ENCODE measurements around the gene MARCHF9. TPM values are rescaled to one million over a fixed set of nuclear protein-coding genes. Genes with fewer than 3 reads are reported as not detected.

Gene MARCHF9
- total RNA-seq, 1 donor from 2014 or later, result 19.2 TPM

DNA sequence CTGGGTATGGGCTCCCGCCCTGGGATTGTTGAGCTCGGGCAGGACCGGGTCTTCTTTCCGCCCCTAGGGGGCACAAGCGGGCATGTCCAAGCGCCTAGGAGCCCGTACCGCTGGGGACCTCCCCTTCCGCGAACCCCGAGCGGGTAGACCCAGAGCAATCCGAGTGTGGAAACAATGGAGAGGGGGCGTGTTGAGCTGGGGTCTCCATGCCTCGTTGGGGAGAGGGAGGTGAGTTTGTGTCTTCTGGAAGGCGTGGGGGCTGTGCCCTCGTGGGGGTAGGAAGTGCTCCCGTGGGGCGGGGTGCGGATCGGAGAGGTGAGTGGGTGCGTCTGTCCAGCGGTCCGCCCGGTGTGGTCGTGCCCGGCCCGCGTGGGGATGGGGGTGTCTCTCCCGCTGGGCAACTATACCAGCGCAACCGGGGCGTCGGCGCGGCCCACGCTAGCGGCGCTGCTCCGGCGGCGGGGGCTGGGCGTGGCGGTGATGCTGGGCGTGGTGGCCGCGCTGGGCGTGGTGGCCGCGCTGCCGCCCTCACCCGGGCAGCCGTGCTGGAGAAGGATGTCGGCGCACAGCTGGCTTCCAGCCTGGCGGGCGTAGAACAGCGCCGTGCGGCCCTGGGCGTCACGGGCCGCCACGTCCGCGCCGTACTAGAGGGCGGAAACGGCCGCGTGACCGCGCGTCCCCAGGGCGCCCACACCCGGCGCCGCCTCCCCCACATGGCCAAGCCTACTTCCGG is 28.6 kb upstream of the MARCHF9 start:
- H3K27me3 Mint-ChIP-seq (ENCODE audit: unreplicated experiment), result peaks cover 7% of the 10 kb centered on the region
- H3K27ac Mint-ChIP-seq (ENCODE audit: unreplicated experiment), result peak overlapping the region; percentile 97
- DNase-seq (ENCODE audit: extremely low spot score, unreplicated experiment), result peak; percentile 95
- TF ChIP-seq, protein P1, sequence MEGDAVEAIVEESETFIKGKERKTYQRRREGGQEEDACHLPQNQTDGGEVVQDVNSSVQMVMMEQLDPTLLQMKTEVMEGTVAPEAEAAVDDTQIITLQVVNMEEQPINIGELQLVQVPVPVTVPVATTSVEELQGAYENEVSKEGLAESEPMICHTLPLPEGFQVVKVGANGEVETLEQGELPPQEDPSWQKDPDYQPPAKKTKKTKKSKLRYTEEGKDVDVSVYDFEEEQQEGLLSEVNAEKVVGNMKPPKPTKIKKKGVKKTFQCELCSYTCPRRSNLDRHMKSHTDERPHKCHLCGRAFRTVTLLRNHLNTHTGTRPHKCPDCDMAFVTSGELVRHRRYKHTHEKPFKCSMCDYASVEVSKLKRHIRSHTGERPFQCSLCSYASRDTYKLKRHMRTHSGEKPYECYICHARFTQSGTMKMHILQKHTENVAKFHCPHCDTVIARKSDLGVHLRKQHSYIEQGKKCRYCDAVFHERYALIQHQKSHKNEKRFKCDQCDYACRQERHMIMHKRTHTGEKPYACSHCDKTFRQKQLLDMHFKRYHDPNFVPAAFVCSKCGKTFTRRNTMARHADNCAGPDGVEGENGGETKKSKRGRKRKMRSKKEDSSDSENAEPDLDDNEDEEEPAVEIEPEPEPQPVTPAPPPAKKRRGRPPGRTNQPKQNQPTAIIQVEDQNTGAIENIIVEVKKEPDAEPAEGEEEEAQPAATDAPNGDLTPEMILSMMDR (IDR thresholded peaks at IDR 0.05), result peak; percentile 89
- peaks cover 8% of the 10 kb centered on the region for H3K36me3 Mint-ChIP-seq (ENCODE audit: unreplicated experiment)
- no peaks in the 10 kb centered on the region for H3K9me3 Mint-ChIP-seq (ENCODE audit: unreplicated experiment)
- peaks cover 23% of the 10 kb centered on the region for H3K4me1 Mint-ChIP-seq (ENCODE audit: unreplicated experiment)
- H3K4me3 Mint-ChIP-seq (ENCODE audit: unreplicated experiment), result peak overlapping the region; percentile 99

DNA sequence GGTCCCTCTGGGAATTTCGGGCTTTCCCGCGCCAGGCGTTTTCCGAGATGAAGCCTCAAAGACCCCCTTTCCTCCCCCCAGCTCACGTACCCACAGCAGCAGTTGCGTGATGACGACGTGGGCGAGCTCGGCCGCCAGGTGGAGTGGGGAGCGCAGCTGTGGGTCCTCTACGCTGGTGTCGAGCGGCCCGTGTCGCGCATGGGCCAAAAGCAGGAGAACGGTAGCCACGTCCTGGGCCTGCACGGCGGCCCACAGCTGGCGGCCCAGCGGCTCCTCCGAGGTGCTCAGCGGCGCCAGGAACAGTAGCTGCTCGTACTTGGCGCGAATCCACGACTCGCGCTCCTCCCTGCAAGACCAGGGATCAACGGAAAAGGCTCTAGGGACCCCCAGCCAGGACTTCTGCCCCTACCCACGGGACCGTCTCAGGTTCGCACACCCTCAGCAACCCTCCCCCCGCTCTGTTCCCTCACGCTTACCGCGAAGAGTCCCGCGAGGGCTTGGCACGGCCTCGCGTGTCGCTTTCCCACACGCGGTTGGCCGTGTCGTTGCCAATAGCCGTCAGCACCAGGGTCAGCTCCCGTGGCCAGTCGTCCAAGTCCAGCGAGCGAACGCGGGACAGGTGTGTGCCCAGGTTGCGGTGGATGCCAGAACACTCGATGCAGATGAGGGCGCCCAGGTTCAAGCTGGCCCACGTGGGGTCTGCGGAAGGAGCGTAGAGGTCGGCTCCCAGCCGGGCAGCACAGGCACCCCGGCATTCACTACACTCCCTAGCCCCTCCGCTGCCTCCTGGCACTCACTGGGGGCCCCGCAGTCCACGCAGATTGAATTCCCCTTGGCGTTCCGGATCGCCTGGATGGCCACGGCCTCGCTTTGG is 27.8 kb upstream of the MARCHF9 start:
- peaks cover 23% of the 10 kb centered on the region for H3K4me1 Mint-ChIP-seq (ENCODE audit: unreplicated experiment)
- H3K36me3 Mint-ChIP-seq (ENCODE audit: unreplicated experiment), result peaks cover 3% of the 10 kb centered on the region
- peak overlapping the region; percentile 44 for H3K27ac Mint-ChIP-seq (ENCODE audit: unreplicated experiment)
- H3K27me3 Mint-ChIP-seq (ENCODE audit: unreplicated experiment), result peaks cover 11% of the 10 kb centered on the region
- peak overlapping the region; percentile 99 for H3K4me3 Mint-ChIP-seq (ENCODE audit: unreplicated experiment)
- H3K9me3 Mint-ChIP-seq (ENCODE audit: unreplicated experiment), result no peaks in the 10 kb centered on the region
- peak; percentile 84 for DNase-seq (ENCODE audit: extremely low spot score, unreplicated experiment)
- TF ChIP-seq, protein P1 (IDR thresholded peaks at IDR 0.05), result peak; percentile 36

DNA sequence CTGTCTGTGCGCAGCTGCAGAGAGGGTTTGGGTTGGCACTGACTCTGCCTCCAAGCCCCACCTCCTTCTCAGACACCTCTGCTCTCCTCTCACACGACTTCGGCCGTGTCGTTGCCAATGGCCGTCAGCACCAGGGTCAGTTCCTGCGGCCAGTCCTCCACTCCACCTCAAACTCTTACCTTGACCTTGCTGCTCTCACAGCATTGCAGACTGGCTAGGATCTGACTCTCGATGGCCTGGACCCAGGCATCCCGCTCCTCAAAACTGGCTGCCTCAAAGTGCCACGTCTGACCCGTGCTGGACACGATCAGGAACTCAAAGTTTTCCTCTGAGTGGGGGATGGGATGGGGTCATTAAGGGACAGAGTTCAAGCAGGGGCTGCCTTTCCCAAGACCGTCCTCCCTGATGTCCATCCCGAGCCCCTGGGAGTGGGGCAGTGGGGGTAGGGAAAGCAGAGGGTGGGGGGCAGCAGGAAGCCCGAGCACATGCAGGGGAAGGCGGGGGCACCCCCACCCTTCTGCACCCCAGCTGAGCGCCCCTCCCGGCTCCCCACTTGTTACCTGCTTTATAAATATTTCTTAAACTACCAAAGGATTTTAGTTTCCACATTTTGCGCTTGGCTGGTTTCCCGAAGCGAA is 27.0 kb upstream of the MARCHF9 start:
- Mint-ChIP-seq H3K4me1 (ENCODE audit: unreplicated experiment) (peaks cover 20% of the 10 kb centered on the region), H3K27ac (ENCODE audit: unreplicated experiment) (no peak overlapping the region), H3K27me3 (ENCODE audit: unreplicated experiment) (peaks cover 19% of the 10 kb centered on the region)

DNA sequence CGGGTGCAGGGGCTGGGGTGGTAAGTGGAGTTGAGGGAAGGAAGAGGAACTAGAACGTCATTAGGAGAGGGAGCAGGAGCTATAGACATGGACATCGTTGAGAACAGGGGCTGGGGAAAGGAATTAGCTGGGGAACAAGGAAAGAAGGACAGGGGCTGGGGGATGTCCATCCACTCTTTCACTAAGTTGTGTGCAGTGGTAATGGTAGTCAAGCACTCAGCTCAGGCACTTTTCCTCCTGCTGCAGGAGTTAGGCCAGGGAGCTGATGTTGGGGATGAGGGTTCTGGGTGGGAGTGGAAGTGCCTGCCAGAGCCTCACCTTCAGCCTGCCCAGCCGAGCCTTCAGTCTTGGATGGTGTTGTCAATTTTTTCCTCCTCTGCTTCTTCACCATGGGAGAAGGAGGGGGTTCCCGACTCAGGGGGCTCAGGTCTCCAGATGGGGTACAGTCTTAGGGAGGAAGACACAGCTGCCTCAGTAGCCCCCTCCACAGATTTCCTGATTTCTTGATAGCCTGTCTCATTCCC is 25.5 kb upstream of the MARCHF9 start:
- H3K4me1 Mint-ChIP-seq (ENCODE audit: unreplicated experiment), result peaks cover 10% of the 10 kb centered on the region
- no peak for DNase-seq (ENCODE audit: extremely low spot score, unreplicated experiment)
- peaks cover 2% of the 10 kb centered on the region for H3K36me3 Mint-ChIP-seq (ENCODE audit: unreplicated experiment)
- no peak overlapping the region for H3K4me3 Mint-ChIP-seq (ENCODE audit: unreplicated experiment)
- H3K9me3 Mint-ChIP-seq (ENCODE audit: unreplicated experiment), result no peaks in the 10 kb centered on the region
- TF ChIP-seq, protein P1 (IDR thresholded peaks at IDR 0.05), result no peak
- H3K27ac Mint-ChIP-seq (ENCODE audit: unreplicated experiment), result no peak overlapping the region
- peaks cover 34% of the 10 kb centered on the region for H3K27me3 Mint-ChIP-seq (ENCODE audit: unreplicated experiment)

More for the DNA sequence above, 27.0 kb upstream of the MARCHF9 start:
- Mint-ChIP-seq H3K36me3 (ENCODE audit: unreplicated experiment) (peaks cover 2% of the 10 kb centered on the region), H3K9me3 (ENCODE audit: unreplicated experiment) (no peaks in the 10 kb centered on the region), H3K4me3 (ENCODE audit: unreplicated experiment) (peak overlapping the region; percentile 46)
- TF ChIP-seq, protein P1 (IDR thresholded peaks at IDR 0.05), result no peak
- DNase-seq (ENCODE audit: extremely low spot score, unreplicated experiment), result peak; percentile 75
